Measurements from ENCODE around the gene ADGRL3.

GRCh38 chr4:61224573-61224972, 24.4 kb downstream of the ADGRL3 start:
- TF ChIP-seq CTCF (IDR thresholded peaks at IDR 0.05), result no peak
- TF ChIP-seq EP300 (IDR thresholded peaks at IDR 0.05), result no peak
- TF ChIP-seq POLR2A (IDR thresholded peaks at IDR 0.05; ENCODE audit: low read depth), result no peak
- TF ChIP-seq POLR2AphosphoS5 (IDR thresholded peaks at IDR 0.05), result no peak

Data from esophagus muscularis mucosa (tissue), 4 donors.